Measurements from ENCODE around the gene ELOVL3.

ELOVL3 gene

DNA sequence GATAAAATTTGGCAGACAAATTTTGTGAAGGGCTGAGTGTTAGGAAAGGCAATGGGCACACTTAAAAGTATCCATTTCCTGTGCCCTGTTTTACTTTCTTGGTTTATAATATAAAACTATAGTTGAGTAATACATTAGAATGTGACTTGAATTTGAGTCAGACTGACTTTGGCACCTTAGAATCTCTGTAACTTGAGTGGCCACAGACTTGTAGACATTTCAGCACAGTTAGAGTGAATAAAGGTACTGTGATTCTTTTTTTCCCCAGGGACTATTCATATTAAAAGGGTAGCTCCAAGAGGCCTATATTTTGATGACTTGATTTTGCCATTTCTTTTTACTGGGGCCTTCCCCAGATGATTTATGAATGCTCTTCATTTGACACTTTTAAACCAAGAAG lies 41.6 kb downstream of the ELOVL3 start:
- Histone ChIP-seq H3K27me3 (ENCODE audit: insufficient read depth, low read length, poor library complexity) (no peaks in the 10 kb centered on the region), H3K4me2 (ENCODE audit: insufficient read depth, low read length) (no peak overlapping the region), H2AFZ (ENCODE audit: low read depth, low read length) (no peak overlapping the region), H3K4me1 (ENCODE audit: insufficient read depth, low read length) (no peaks in the 10 kb centered on the region), H3K9me3 (ENCODE audit: insufficient read depth, low read length, severe bottlenecking) (no peaks in the 10 kb centered on the region), H3K36me3 (ENCODE audit: insufficient read depth, low read length) (peaks cover 48% of the 10 kb centered on the region), H3K27ac (ENCODE audit: low read length) (no peak overlapping the region), H3K9ac (ENCODE audit: low read depth, low read length) (no peak overlapping the region), H4K20me1 (ENCODE audit: insufficient read depth, low read length) (peaks cover 39% of the 10 kb centered on the region), H3K79me2 (ENCODE audit: insufficient read depth, low read length) (peaks cover 80% of the 10 kb centered on the region), H3K4me3 (ENCODE audit: low read depth in 1 of 2, low read length in 2 of 2) (no peak overlapping the region)
- ATAC-seq (ENCODE audit: insufficient read depth, low read depth) = no peak
- no peak for DNase-seq
- TF ChIP-seq EZH2 (IDR thresholded peaks at IDR 0.05; ENCODE audit: borderline replicate concordance, low read depth, low read length, severe bottlenecking) = no peak
- TF ChIP-seq, protein P1, sequence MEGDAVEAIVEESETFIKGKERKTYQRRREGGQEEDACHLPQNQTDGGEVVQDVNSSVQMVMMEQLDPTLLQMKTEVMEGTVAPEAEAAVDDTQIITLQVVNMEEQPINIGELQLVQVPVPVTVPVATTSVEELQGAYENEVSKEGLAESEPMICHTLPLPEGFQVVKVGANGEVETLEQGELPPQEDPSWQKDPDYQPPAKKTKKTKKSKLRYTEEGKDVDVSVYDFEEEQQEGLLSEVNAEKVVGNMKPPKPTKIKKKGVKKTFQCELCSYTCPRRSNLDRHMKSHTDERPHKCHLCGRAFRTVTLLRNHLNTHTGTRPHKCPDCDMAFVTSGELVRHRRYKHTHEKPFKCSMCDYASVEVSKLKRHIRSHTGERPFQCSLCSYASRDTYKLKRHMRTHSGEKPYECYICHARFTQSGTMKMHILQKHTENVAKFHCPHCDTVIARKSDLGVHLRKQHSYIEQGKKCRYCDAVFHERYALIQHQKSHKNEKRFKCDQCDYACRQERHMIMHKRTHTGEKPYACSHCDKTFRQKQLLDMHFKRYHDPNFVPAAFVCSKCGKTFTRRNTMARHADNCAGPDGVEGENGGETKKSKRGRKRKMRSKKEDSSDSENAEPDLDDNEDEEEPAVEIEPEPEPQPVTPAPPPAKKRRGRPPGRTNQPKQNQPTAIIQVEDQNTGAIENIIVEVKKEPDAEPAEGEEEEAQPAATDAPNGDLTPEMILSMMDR (IDR thresholded peaks at IDR 0.05; ENCODE audit: borderline replicate concordance, extremely low read depth, low read length, poor library complexity, severe bottlenecking) = no peak

DNA sequence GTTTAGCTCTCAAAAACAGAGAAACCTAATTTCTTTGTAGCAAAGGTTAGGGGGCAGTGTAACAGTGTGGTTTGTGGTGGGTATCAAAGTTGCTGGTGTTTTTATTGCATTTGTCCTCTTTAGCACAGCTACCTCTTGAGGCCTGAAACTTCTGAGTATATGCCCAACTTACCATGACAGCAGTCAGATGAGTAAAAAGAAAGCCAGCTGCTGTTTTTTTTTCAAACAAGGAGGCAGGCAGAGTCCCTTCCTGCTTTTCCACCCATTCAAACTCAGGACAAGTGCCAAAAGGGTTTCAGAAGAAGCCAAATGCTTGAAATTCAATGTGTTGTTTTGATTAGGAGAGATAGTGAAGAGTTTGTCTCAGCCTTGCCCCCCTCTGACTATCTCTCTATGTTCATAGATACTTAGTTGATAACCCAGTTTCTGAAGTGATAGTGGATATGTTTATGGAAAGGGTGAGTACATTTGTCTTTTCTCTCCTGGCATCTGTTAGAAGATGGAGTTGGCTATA lies 42.3 kb downstream of the ELOVL3 start:
- ATAC-seq (ENCODE audit: insufficient read depth, low read depth) = no peak
- peaks cover 41% of the 10 kb centered on the region for H3K36me3 ChIP-seq (ENCODE audit: insufficient read depth, low read length)
- H2AFZ ChIP-seq (ENCODE audit: low read depth, low read length) = no peak overlapping the region
- H3K27me3 ChIP-seq (ENCODE audit: insufficient read depth, low read length, poor library complexity) = no peaks in the 10 kb centered on the region
- no peaks in the 10 kb centered on the region for H3K9me3 ChIP-seq (ENCODE audit: insufficient read depth, low read length, severe bottlenecking)
- no peaks in the 10 kb centered on the region for H3K4me1 ChIP-seq (ENCODE audit: insufficient read depth, low read length)
- no peak overlapping the region for H3K4me3 ChIP-seq (ENCODE audit: low read depth in 1 of 2, low read length in 2 of 2)
- no peak overlapping the region for H3K9ac ChIP-seq (ENCODE audit: low read depth, low read length)
- TF ChIP-seq EZH2 (IDR thresholded peaks at IDR 0.05; ENCODE audit: borderline replicate concordance, low read depth, low read length, severe bottlenecking) = no peak
- TF ChIP-seq, protein P1 (IDR thresholded peaks at IDR 0.05; ENCODE audit: borderline replicate concordance, extremely low read depth, low read length, poor library complexity, severe bottlenecking) = no peak
- no peak overlapping the region for H3K4me2 ChIP-seq (ENCODE audit: insufficient read depth, low read length)
- no peak overlapping the region for H3K27ac ChIP-seq (ENCODE audit: low read length)
- H3K79me2 ChIP-seq (ENCODE audit: insufficient read depth, low read length) = peaks cover 79% of the 10 kb centered on the region
- no peak for DNase-seq
- H4K20me1 ChIP-seq (ENCODE audit: insufficient read depth, low read length) = peaks cover 39% of the 10 kb centered on the region

DNA sequence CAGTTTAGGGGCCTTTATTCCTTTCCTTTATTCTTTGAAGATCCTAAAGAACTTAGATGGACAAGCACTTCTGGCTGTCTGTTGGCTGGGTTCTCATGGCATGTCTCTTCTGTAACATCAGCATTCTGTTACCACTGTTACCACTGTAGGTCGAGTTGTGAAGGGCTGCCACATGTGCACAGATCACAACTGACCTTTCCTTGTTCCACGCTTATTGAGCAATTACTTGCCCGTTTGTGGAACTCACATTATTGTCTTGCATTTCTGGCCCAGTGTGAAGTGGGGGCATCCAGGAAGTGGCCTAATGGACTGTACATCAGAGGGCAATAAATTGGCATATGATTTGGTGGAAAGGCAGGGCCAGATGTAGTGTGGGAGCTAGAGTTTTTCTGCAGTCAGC lies 42.9 kb downstream of the ELOVL3 start:
- no peak overlapping the region for H2AFZ ChIP-seq (ENCODE audit: low read depth, low read length)
- H3K79me2 ChIP-seq (ENCODE audit: insufficient read depth, low read length) = peaks cover 79% of the 10 kb centered on the region
- H3K36me3 ChIP-seq (ENCODE audit: insufficient read depth, low read length) = peaks cover 37% of the 10 kb centered on the region
- no peaks in the 10 kb centered on the region for H3K9me3 ChIP-seq (ENCODE audit: insufficient read depth, low read length, severe bottlenecking)
- no peak for ATAC-seq (ENCODE audit: insufficient read depth, low read depth)
- H3K9ac ChIP-seq (ENCODE audit: low read depth, low read length) = no peak overlapping the region
- no peak for DNase-seq
- no peak overlapping the region for H3K4me2 ChIP-seq (ENCODE audit: insufficient read depth, low read length)
- TF ChIP-seq, protein P1 (IDR thresholded peaks at IDR 0.05; ENCODE audit: borderline replicate concordance, extremely low read depth, low read length, poor library complexity, severe bottlenecking) = no peak
- TF ChIP-seq EZH2 (IDR thresholded peaks at IDR 0.05; ENCODE audit: borderline replicate concordance, low read depth, low read length, severe bottlenecking) = no peak
- H3K4me1 ChIP-seq (ENCODE audit: insufficient read depth, low read length) = no peaks in the 10 kb centered on the region
- H4K20me1 ChIP-seq (ENCODE audit: insufficient read depth, low read length) = peaks cover 45% of the 10 kb centered on the region
- no peaks in the 10 kb centered on the region for H3K27me3 ChIP-seq (ENCODE audit: insufficient read depth, low read length, poor library complexity)
- H3K27ac ChIP-seq (ENCODE audit: low read length) = no peak overlapping the region
- H3K4me3 ChIP-seq (ENCODE audit: low read depth in 1 of 2, low read length in 2 of 2) = no peak overlapping the region

DNA sequence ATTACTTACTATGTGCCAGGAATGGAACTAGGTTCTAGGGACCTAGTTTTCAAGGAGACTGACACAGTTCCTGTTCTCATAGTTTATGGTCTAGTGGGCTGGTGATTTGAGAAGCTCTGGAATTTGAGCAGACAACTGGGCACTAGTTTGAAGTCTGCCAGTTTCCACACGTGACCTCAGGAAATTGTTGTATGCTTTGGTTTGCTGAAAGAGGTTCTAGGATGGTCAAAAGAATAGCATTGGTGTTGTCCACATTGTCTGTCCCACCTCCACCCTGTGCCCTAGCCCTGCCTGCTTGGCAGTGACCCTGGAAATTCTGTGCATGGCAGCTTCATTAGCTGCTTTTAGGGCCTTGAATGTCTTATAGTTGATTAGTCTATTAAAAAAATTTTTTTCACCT lies 48.0 kb downstream of the ELOVL3 start:
- no peak overlapping the region for H3K27ac ChIP-seq (ENCODE audit: low read length)
- TF ChIP-seq EZH2 (IDR thresholded peaks at IDR 0.05; ENCODE audit: borderline replicate concordance, low read depth, low read length, severe bottlenecking) = no peak
- TF ChIP-seq, protein P1 (IDR thresholded peaks at IDR 0.05; ENCODE audit: borderline replicate concordance, extremely low read depth, low read length, poor library complexity, severe bottlenecking) = no peak
- DNase-seq (no peak), ATAC-seq (ENCODE audit: insufficient read depth, low read depth) (no peak)
- no peaks in the 10 kb centered on the region for H3K27me3 ChIP-seq (ENCODE audit: insufficient read depth, low read length, poor library complexity)
- H3K9me3 ChIP-seq (ENCODE audit: insufficient read depth, low read length, severe bottlenecking) = no peaks in the 10 kb centered on the region
- no peak overlapping the region for H2AFZ ChIP-seq (ENCODE audit: low read depth, low read length)
- H4K20me1 ChIP-seq (ENCODE audit: insufficient read depth, low read length) = peaks cover 28% of the 10 kb centered on the region
- no peak overlapping the region for H3K4me2 ChIP-seq (ENCODE audit: insufficient read depth, low read length)
- H3K4me3 ChIP-seq (ENCODE audit: low read depth in 1 of 2, low read length in 2 of 2) = no peak overlapping the region
- peaks cover 83% of the 10 kb centered on the region for H3K79me2 ChIP-seq (ENCODE audit: insufficient read depth, low read length)
- H3K4me1 ChIP-seq (ENCODE audit: insufficient read depth, low read length) = no peaks in the 10 kb centered on the region
- H3K9ac ChIP-seq (ENCODE audit: low read depth, low read length) = no peak overlapping the region
- peaks cover 14% of the 10 kb centered on the region for H3K36me3 ChIP-seq (ENCODE audit: insufficient read depth, low read length)
